ENCODE results near the gene INPP5A. TPM values are rescaled to one million over a fixed set of nuclear protein-coding genes. Genes with fewer than 3 reads are reported as not detected.
A peak's percentile ranks its signal among the peaks of the same experiment; 100 is the strongest.

Gene INPP5A
- total and polyA plus RNA-seq, 7 donors: 15.1 to 48.8 (median 40.9) TPM

- H3K36me3 ChIP-seq (ENCODE audit: insufficient read depth in 1 of 2, low read depth in 1 of 2): peaks cover 0 to 28% of the 10 kb centered on the region in 2 donors
- H3K4me3 ChIP-seq: no peak overlapping the region
- intact Hi-C loops (cut with DNase I): no loop called here
- TF ChIP-seq, protein P1, sequence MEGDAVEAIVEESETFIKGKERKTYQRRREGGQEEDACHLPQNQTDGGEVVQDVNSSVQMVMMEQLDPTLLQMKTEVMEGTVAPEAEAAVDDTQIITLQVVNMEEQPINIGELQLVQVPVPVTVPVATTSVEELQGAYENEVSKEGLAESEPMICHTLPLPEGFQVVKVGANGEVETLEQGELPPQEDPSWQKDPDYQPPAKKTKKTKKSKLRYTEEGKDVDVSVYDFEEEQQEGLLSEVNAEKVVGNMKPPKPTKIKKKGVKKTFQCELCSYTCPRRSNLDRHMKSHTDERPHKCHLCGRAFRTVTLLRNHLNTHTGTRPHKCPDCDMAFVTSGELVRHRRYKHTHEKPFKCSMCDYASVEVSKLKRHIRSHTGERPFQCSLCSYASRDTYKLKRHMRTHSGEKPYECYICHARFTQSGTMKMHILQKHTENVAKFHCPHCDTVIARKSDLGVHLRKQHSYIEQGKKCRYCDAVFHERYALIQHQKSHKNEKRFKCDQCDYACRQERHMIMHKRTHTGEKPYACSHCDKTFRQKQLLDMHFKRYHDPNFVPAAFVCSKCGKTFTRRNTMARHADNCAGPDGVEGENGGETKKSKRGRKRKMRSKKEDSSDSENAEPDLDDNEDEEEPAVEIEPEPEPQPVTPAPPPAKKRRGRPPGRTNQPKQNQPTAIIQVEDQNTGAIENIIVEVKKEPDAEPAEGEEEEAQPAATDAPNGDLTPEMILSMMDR (IDR thresholded peaks at IDR 0.05): no peak
- DNase-seq (peak in 1 of 2 donors; percentile 28), ATAC-seq (no peak)
- no peaks in the 10 kb centered on the region for H3K9me3 ChIP-seq
- WGBS, 3 donors: 96 to 98% (median 97%) methylated on average over 15 of the region's 15 CpGs
- no peak overlapping the region for H3K27ac ChIP-seq
- no peaks in the 10 kb centered on the region for H3K4me1 ChIP-seq
- no peaks in the 10 kb centered on the region for H3K27me3 ChIP-seq (ENCODE audit: insufficient read depth in 3 of 3, low read length in 2 of 3)
Measured at GRCh38 chr10:132707776-132708171, 170.2 kb downstream of the INPP5A start.

DNA sequence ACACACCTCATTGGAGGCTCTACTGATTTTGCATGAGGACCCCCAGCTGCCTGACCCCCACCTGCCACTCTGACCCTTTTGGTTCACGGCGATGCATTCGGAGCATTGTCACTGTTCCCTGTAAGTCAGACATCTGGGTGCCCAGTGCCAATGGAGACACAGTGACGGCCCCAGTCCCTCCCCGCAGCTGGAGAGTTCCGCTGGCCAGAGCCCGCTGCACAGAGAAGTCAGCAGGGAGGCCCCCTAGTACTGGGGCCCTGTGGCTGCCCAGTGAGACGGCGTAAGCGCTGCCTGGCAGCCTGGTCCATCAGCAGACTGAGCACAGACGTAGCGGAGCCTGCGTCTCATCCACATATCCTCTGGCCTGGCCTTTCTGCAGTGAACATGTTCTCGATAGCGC is 170.9 kb downstream of the INPP5A start:
- ATAC-seq: no peak
- H3K27ac ChIP-seq: no peak overlapping the region
- no peaks in the 10 kb centered on the region for H3K27me3 ChIP-seq (ENCODE audit: insufficient read depth in 3 of 3, low read length in 2 of 3)
- intact Hi-C loops (cut with DNase I): no loop called here
- H3K4me3 ChIP-seq: no peak overlapping the region
- H3K9me3 ChIP-seq: no peaks in the 10 kb centered on the region
- DNase-seq: peak in 1 of 2 donors; percentile 42
- TF ChIP-seq, protein P1 (IDR thresholded peaks at IDR 0.05): no peak
- H3K4me1 ChIP-seq: no peaks in the 10 kb centered on the region
- peaks cover 0 to 28% of the 10 kb centered on the region in 2 donors for H3K36me3 ChIP-seq (ENCODE audit: insufficient read depth in 1 of 2, low read depth in 1 of 2)
- 92 to 95% (median 95%) methylated on average over 15 of the region's 15 CpGs for WGBS, 3 donors

DNA sequence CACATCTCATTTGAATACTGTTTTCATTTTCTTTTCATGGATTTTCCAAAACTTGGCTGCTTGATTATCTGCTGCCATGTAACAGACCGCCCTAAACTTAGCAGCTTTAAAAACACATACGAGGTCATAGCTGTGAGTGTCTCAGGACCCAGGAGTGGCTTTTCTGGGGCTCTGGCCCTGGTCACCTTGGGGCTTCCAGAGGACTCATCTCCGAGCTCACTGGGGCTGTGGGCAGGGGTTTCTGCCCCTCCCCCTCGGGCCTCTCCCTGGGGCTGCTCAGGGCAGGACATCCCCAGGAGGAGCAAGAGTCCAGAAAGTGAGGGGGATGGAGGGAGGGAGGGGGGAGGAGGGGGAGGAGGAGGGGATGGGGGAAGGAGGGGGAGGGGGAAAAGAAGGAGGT is 171.3 kb downstream of the INPP5A start:
- intact Hi-C loops (cut with DNase I): no loop called here
- no peak overlapping the region for H3K27ac ChIP-seq
- no peaks in the 10 kb centered on the region for H3K27me3 ChIP-seq (ENCODE audit: insufficient read depth in 3 of 3, low read length in 2 of 3)
- H3K9me3 ChIP-seq: no peaks in the 10 kb centered on the region
- DNase-seq (peak in 1 of 2 donors; percentile 35), ATAC-seq (no peak)
- no peak overlapping the region for H3K4me3 ChIP-seq
- WGBS, 3 donors: 85 to 91% (median 87%) methylated on average over 4 of the region's 4 CpGs
- peaks cover 0 to 28% of the 10 kb centered on the region in 2 donors for H3K36me3 ChIP-seq (ENCODE audit: insufficient read depth in 1 of 2, low read depth in 1 of 2)
- TF ChIP-seq, protein P1 (IDR thresholded peaks at IDR 0.05): no peak
- no peaks in the 10 kb centered on the region for H3K4me1 ChIP-seq

DNA sequence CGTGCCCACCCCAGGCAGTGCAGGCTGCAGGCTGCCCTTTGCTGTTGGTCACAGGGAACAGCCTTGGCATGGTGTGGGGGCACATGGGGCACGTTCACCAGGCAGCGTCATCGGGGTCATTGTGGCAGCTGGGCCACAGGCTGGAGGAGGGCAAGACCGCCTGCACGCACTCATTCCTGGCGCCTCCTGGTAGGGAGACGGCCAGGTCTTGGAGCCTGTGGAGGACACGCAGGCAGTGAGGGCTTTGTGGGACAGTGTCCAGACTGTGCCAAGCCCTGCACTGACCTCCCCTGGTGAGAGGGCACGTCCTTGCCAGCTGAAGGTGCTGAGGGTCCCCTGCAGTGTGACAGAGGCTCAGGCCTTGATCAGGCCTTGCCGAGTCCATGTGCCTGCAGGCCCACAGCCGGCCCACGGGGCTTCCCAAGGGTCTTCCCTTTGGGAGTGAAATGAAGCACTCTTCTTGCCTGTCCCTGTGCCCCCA is 171.9 kb downstream of the INPP5A start:
- Histone ChIP-seq H3K4me1 (no peaks in the 10 kb centered on the region), H3K4me3 (no peak overlapping the region), H3K36me3 (ENCODE audit: insufficient read depth in 1 of 2, low read depth in 1 of 2) (peaks cover 0 to 28% of the 10 kb centered on the region in 2 donors), H3K27me3 (ENCODE audit: insufficient read depth in 3 of 3, low read length in 2 of 3) (no peaks in the 10 kb centered on the region), H3K9me3 (no peaks in the 10 kb centered on the region), H3K27ac (no peak overlapping the region)
- 85 to 94% (median 91%) methylated on average over 10 to 13 of the region's 13 CpGs for WGBS, 3 donors
- ATAC-seq: no peak
- peak in 1 of 2 donors; percentile 30 for DNase-seq
- TF ChIP-seq, protein P1 (IDR thresholded peaks at IDR 0.05): no peak
- intact Hi-C loops (cut with DNase I): no loop called here
